Activated CD8-positive, alpha-beta memory T cell treated with anti-CD3 and anti-CD28 coated beads, Interleukin-2, amount 50 U/mL, for 4 hours (primary cell): ENCODE measurements around the gene ST3GAL2.
"Not testable (repeated sequence)": the region's sequence is repeated elsewhere in the genome, so short reads cannot be mapped to it uniquely, and the experiment has no call there.

Experiments used
- DNase-seq: peaks from one replicate; pipeline ENCODE4 v3.0.0-alpha.2; 2020

Gene ST3GAL2

DNA sequence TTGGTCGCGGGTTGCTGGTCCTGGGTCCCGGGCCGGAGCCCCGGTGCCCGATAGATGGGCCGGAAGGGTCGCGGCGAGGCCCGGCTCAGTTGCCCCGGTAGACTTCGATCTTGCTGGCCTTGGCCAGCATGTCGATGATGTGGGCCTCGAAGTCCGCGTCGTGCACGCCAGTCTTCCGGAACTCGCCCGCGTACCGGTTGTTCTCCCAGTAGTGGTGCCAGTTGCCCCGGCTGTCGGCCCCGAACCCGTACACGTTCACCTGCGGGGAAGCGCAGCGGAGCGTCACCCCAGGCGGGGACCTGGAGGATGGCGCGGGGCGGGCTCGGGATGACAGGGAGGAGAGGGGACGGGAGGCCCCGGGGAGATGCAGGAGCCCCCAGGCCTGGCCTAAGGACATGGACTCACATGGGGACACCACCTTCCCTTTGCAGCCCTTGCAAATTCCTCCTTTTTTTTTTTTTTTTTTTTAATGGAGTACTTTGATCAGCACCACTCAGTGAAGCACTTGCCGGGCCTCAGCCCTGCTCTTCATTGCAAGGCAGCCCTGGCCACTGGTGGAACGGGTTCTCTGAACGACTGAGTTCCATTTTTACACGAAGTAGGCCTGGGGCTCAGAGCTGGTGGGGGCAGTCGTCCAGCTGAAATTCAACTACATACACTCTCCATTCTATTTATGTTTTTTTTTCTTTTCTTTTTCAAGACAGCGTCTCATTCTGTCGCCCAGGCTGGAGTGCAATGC is 57.1 kb downstream of the ST3GAL2 start:
- no peak for DNase-seq

DNA sequence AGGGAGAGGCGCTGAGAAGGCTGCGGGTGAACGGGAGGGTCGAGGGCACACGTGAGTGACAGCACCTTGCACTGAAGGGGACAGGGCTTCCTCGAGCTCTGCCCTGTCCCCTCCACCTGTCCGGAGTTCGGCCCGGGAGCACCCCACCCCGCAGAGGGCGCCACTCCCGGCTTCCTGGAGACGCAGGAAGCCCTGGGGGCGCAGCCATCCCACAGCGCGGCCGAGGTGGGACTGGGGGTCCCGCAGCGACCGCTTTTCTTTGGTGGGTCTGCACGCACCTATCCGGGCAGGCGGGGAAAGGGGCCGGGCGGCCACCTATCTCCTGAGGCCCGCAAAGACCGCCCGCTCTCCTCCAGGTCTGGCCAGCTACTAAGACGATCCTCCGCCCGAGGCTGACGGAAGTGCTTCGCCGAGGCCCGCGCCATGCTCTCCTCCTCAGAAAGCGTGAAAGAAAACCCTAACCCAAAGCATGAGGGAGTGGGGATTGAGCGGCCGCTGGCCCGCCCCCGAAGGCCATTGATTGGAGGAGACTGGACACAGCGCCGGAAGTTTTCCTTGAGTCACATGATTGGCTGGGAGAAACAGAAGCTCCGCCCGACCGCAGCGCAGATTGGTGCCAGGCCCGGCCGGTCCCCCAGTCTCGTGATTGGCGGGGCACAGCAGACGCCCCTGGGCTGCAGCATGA is 57.8 kb downstream of the ST3GAL2 start:
- peak; percentile 94 for DNase-seq

DNA sequence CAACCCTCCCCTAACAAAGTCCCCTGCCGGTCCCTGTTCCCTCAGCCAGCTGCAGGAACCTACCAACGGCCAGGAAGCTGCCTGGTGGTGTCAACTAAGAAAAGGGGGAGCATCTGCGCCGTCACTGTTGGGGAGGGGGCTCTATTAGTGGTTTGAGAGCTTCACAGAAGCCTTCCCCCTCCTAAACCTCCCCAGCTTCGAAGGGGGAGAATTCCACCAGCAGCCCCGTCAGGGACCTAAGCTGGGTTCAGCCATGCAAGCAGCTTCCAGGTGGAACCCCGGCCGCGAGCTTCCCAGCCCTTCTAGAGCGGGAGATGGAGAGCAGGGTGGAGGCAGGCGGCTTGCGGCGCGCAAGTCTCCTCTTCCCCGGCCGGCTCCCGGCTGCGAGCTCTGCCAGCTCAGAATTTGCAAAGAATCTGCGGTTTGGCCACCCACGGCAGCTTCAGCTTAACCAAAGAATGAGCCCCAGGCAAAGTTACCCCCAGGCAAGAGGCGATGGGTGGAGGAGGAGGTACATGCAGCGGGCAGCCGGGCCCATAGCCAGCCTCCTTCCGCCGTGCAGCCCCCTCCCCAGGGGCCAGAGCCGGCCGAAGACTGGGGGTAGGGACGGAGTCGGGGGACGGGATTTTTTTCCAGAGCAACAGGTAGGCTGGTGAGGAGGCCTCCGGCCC is 58.5 kb downstream of the ST3GAL2 start:
- DNase-seq: peak; percentile 79

DNA sequence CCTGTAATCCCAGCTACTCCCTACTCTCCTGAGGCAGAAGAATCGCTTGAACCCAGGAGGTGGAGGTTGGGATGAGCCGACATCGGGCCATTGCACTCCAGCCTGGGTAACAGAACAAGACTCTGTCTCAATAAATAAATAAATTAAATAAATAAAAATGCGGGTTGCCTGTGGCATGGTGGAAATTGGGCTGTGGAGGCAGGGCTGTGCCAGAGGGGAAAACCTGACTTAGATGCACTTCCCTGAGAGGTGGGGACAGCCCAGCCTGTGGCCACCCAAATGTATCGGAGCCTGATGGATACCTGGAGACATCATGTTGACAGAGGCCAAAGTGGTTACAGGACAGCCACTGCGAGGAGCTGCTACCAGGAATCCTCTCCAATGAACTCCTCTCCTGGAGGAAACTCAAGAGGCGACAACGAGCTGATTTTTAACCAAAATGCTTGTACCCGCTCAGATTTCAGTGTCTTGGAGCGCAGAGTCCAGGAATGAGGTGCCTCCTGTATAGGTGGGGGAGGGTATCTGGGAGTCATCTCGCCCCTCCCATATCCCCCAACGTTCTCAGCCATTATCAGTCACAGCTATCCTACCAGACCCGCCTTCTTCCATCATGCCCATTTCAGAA is 59.9 kb downstream of the ST3GAL2 start:
- DNase-seq: no peak

DNA sequence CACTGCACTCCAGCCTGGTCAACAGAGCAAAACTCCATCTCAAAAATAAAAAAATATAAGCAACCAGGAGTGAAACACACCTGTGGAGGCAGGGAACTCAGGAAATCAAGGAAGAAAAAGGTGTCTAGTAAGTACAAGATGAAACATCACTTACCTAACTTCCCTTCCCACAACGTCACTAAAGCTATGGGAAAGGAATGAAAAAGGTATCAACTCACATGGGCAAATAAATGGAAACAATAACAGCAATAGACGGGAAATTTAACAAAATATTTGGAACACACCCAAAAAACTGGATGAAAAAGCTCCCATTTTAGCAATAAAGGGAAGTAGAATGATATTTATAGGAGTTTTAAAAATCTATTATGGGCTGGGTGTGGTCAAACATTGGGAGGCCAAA is 61.1 kb downstream of the ST3GAL2 start:
- DNase-seq: no peak

DNA sequence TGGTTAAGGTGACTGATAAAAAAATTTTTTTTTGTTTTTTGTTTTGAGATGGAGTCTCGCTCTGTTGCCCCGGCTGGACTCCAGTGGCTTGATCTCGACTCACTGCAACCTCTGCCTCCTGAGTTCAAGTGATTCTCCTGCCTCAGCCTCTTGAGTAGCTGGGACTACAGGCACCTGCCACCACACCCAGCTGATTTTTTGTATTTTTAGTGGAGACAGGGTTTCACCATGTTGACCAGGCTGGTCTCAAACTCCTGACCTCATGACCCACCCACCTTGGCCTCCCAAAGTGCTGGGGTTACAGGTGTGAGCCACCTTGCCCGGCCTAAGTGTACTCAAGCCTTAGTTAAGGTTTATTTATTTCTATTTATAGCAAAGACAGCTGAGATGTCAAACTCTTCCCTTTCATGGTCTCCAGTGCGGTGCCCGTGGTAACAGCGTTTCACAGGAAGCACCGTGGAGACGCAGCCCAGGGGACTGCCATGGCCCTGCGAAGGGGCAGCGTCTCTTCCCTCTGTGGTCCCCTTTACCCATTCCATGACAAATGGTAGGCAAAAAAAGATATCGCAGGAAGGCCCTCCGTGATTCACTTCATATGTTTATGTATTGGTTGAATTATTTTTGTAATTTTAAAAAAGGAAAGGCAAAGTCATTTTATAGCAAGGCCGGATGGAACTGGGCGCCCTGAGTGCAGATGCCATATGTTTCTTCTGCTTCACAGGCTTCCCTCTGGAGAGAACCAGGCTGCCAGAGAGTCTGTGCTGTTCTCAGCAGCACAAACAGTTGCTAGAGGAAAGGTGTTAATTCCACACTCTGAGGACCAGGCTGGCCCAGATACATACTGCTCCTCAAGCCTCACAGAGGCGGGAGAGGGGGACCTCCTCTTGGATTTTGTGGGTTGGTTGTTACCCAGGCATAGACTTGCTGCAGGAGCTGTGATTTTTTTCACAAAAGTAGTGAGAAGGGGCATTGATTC is 63.0 kb downstream of the ST3GAL2 start:
- no peak for DNase-seq

DNA sequence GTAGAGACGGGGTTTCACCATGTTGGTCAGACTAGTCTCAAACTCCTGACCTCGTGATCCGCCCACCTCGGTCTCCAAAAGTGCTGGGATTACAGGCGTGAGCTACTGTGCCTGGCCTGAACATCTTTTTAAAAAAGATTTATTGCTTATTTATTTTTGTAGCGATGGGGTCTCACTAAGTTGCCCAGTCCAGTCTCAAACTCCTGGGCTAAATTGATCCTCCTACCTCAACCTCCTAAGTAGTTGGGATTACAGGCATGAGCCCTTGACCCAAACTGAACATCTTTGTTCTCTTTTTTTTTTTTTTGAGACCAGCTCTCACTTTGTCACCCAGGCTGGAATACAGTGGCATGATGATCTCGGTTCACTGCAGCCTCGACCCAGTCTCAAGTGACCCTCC is 64.7 kb downstream of the ST3GAL2 start:
- no peak for DNase-seq

DNA sequence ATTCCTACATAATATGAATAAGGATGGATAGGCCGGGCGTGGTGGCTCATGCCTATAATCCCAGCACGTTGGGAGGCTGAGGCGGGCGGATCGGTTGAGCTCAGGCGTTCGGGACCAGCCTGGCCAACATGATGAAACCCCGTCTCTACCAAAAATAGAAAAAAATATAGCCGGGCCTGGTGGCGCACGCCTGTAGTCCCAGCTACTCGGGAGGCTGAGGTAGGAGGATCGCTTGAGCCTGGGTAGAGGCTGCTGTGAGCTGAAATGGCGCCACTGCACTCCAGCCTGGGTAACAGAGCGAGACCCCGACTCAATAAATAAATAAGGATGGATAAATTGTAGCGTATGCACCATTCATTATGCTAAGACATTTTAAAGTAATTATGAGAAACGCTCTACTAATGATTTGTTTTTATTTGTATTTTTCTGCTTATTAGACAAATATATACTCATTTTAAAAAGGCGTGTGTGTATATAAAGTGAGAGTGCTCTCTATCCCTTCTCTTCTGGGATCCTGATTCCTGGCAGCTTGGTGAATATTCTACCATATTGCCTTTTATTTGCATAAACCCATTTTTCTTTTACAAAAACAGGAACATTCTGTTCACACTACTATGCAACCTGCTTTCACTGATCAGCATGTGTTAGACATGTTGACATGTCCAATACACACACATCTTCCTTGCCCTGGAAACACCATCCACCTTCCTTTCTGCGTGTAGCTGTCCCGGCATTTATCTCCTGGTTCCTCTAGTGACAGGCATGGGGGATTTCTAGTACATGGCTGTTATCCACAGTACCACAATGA is 65.8 kb downstream of the ST3GAL2 start:
- no peak for DNase-seq

DNA sequence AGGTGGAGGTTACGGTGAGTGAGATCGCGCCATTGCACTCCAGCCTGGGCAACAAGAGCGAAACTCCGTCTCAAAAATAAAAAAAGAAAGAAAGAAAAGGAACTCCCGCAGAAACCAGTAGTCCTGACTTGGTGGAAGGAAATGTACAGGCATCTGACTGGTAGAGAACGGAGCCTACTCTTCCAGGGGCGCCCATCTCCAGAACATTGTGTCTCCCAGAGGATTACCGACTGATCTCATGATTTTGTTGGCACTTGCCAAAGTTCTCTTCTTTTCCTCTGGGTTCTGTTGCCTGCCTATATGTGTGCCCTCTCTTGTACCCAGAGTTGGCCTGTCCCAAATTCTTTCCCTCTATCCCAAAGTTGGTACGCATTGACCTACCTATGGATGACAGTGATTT is 68.0 kb downstream of the ST3GAL2 start:
- no peak for DNase-seq

DNA sequence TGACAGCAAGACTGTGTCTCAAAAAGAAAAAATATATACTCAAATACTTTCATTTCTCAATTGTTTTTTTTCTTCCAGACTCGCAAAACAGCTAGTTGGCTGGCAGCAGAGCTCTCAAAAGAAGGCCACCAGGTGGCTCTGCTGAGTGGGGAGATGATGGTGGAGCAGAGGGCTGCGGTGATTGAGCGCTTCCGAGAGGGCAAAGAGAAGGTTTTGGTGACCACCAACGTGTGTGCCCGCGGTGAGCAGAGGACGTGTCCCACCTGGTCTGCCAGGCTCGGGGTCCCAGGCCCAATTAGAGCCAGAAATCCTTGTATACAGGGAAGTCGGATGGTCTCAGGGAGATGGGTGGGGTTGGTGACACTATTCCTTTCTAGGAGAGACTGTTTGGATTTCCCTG is 68.8 kb downstream of the ST3GAL2 start:
- DNase-seq: peak; percentile 41

DNA sequence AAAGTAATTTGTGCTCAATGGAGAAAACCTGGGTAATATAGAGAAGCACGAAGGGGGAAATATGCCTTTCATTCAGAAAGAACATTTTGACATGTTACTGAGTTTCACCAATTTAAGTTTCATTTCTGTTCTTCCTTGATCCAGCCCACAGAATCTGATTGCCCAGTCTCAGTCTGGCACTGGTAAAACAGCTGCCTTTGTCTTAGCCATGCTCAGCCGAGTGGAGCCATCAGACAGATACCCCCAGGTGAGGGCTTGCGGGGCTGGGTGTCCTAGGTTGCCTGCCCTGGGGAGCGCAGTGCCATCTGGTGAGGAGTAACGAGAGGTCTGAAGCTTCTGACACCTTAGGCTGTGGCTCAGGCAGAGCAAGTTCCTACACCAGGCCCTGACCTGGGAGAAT is 74.5 kb downstream of the ST3GAL2 start:
- DNase-seq: no peak

DNA sequence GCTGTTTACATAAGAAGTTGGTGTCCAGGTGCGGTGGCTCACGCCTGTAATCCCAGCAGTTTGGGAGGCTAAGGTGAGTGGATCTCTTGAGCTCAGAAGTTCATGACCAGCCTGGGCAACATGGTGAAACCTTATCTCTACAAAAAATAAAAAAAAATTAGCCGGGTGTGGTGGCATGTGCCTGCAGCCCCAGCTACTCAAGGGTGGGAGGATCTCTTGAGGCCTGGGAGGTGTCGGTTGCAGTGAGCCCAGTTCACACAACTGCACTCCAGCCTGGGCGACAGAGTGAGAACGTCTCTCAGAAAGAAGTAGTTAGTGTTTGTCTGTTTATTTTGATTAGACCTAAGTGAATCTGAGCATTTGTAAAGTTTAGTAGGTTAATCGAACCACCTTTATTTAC is 79.3 kb downstream of the ST3GAL2 start:
- no peak for DNase-seq

DNA sequence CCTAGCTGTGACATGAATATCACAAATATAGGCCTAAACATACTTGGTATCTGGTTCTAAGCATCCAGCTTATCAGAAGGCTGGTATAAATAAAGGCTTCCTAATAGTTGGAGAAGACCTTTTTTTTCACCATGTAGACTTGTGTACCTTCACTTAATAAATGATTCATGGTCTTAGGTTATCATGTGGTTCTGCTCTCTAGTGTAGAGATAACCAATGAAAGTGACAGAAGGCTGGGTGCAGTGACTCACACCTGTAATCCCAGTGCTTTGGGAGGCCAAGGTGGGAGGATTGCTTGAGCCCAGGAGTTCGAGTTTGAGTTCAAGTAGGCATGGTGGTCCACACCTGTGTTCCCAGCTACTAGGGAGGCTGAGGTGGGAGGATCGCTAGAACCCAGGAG is 89.1 kb downstream of the ST3GAL2 start:
- no peak for DNase-seq

DNA sequence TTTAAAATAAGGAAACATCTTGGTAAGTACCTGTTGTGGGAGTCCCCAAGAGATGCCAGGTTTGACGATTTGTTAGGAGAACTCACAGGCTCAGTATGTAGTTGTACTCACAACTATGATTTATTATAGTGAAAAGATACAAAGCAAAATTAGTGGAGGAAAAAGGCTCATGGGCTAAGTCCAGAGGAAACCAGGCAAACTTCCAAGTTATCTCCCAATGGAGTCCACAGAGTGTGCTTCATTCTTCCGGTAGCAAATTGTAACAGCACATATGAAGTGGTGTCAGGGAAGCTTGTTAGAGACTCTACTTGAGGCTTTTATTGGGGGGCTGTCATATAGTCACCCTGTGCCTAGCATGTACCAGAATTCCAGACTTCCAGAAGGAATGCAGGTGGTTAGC is 89.9 kb downstream of the ST3GAL2 start:
- no peak for DNase-seq

DNA sequence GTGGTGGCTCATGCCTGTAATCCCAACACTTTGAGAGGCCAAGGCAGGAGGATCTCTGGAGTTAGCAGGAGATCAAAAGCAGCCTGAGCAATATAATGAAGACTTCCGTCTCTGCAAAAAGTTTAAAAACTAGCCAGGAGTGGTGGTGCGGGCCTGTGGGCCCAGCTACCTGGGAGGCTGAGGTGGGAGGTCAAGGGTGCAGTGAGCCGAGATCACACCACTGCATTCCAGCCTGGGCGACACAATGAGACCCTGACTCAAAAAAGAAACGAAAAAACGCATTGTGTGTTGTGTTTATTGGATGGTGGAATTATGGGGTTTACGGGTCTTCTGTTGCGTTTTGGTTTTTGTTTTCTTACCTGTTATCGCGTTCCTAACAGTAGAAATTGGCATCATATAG is 93.1 kb downstream of the ST3GAL2 start:
- no peak for DNase-seq

DNA sequence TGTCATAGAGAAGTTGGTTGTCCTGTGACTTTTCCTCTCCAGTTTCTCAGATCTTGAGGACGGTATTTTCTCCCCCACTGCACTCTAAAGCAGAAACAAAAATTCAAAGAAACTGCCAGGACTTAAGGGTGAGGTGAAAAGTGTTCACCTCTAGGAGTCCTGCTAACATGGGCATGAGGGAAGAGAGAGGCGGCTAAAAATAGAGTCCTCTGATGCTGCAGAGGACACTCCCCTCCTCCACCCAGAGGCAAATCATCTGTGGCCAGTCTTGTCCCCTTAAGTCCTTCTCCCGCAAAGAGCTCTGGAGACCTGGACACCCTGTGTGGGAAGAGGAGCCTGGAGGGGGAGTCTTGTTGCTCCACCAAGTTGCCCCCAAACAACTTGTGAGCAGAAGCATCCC is 96.9 kb downstream of the ST3GAL2 start:
- no peak for DNase-seq

DNA sequence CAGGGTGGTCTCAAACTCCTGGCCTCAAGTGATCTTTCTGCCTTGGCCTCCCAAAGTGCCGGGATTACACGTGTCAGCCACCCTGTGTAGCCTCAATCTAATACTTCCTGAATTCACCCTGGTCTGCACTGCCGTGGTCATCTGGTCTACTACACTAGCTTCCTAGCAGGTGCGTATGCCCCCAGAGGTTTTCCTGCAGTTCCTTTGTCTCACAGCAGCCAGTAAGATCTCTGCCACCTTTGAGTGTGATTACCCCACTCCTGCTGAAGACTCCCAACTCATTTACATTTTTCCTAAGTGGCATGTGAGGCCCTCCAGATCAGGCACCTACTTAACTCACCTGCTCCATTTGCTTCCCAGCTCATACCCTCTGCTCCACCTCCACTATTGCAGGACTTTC is 97.3 kb downstream of the ST3GAL2 start:
- no peak for DNase-seq

DNA sequence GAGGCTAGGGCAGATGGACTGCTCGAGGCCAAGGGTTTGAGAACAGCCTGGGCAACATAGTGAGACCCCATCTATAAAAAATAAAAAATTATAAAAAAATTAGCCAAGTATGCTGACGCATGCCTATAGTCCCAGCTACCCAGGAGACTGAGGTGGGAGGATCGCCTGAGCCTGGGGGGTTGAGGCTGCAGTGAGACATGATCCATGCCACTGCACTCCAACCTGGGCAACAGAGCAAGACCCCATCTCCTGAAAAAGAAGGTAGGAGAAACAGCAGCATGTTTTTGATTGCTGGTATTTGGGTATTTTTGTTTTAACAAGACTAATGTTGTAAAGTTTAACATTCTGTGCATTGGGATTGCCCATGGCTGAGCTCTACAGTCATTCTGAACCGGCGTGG is 101.1 kb downstream of the ST3GAL2 start:
- DNase-seq: no peak

DNA sequence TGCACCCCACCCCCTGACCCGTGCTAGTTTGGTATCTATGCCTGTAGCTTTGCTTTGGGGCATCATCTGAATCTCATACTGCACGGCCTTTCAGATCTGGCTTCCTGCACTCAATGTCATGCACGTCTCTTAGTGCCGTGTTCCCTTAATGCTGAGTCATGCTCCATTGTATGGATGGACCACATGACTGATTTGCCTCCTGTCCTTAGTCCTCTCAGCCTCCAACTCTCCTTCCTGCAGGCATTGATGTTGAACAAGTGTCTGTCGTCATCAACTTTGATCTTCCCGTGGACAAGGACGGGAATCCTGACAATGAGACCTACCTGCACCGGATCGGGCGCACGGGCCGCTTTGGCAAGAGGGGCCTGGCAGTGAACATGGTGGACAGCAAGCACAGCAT is 106.2 kb downstream of the ST3GAL2 start:
- not testable (repeated sequence) for DNase-seq

DNA sequence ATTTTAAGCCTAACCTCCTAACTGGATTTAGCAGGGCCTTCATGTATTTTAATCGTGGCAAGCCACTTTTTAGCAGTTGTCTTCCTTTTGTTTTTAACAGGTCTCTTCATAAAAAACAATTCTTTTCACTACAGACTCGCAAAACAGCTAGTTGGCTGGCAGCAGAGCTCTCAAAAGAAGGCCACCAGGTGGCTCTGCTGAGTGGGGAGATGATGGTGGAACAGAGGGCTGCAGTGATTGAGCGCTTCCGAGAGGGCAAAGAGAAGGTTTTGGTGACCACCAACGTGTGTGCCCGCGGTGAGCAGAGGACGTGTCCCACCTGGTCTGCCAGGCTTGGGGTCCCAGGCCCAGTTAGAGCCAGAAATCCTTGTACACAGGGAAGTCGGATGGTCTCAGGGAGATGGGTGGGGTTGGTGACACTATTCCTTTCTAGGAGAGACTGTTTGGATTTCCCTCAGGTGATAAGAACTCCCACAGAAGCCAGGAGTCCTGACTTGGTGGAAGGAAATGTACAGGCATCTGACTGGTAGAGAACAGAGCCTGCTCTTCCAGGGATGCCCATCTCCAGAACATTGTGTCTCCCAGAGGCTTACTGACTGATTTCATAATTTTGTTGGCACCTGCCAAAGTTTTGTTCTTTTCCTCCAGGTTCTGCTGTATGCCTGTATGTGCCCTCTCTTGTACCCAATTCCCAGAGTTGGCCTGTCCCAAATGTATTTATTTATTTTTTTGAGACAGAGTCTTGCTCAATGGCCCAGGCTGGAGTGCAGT is 107.1 kb downstream of the ST3GAL2 start:
- peak; percentile 20 for DNase-seq

DNA sequence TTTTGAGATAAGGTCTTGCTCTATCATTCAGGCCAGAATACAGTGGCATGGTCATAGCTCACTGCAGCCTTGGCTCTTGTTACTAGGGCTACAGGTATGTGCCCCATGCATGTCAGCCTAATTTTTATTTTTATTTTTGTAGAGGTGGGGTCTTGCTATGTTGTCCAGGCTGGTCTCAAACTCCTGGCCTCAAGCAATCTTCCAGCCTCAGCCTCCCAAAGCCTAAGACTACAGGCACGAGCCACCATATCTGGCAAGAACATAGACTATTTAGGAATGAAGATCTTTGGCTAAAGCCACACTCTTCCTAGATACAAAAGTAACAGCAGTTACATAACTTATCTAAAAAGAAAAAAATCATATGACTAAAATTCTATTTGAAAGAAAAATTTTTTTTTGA is 107.8 kb downstream of the ST3GAL2 start:
- no peak for DNase-seq
